ENCODE data around the gene GABRA5. TPM values are rescaled to one million over a fixed set of nuclear protein-coding genes. Genes with fewer than 3 reads are reported as not detected.

Gene GABRA5
- total RNA-seq, 1 experiment from 2014 or later = not detected

DNA sequence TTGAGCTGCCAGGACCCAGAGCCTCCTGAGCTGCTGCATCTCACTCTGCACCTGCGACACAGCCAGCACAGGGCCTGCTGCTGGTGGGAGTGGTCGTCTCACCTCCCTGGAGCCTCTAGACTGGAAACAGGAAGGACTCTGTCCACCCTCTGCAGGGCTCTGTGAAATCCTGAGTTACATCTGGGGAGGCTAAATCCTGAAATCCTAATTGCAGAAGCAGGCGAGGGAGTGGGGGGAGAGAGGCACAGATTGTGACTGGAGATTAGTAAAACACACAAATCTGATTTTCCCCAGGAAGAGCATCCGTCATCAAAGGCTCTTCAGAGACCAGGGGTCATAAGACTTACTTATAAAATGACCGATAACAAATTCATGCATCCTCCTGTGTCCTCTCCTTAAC lies 72.5 kb downstream of the GABRA5 start:
- Histone ChIP-seq H3K4me1 (replicated peaks; ENCODE audit: insufficient read depth) (no peaks in the 10 kb centered on the region), H2AFZ (no peak overlapping the region), H3K27ac (no peak overlapping the region), H3K79me2 (ENCODE audit: low read depth) (no peaks in the 10 kb centered on the region), H3K27me3 (ENCODE audit: insufficient read depth, low read depth) (peaks cover 11% of the 10 kb centered on the region), H3K9me2 (ENCODE audit: insufficient read depth) (no peaks in the 10 kb centered on the region), H3K4me2 (no peak overlapping the region), H3K9me3 (ENCODE audit: insufficient read depth, low read depth) (no peaks in the 10 kb centered on the region), H3K36me3 (ENCODE audit: low read depth) (no peaks in the 10 kb centered on the region), H4K20me1 (ENCODE audit: insufficient read depth) (no peaks in the 10 kb centered on the region), H3K4me3 (no peak overlapping the region), H3F3A (ENCODE audit: insufficient read depth, low read depth) (no peaks in the 10 kb centered on the region)
- TF ChIP-seq, protein P1, sequence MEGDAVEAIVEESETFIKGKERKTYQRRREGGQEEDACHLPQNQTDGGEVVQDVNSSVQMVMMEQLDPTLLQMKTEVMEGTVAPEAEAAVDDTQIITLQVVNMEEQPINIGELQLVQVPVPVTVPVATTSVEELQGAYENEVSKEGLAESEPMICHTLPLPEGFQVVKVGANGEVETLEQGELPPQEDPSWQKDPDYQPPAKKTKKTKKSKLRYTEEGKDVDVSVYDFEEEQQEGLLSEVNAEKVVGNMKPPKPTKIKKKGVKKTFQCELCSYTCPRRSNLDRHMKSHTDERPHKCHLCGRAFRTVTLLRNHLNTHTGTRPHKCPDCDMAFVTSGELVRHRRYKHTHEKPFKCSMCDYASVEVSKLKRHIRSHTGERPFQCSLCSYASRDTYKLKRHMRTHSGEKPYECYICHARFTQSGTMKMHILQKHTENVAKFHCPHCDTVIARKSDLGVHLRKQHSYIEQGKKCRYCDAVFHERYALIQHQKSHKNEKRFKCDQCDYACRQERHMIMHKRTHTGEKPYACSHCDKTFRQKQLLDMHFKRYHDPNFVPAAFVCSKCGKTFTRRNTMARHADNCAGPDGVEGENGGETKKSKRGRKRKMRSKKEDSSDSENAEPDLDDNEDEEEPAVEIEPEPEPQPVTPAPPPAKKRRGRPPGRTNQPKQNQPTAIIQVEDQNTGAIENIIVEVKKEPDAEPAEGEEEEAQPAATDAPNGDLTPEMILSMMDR (conservative IDR thresholded peaks at IDR 0.05) = no peak
- no peak for TF ChIP-seq EZH2 (IDR thresholded peaks at IDR 0.05; ENCODE audit: low read depth)
- intact Hi-C loops (cut with micrococcal nuclease; ENCODE audit: unreplicated experiment) = no loop called here
- POLR2A ChIA-PET (ENCODE audit: unreplicated experiment) = no interaction called here
- DNase-seq = no peak
- no TSS peak for BruUV-seq (replicated peaks)
- CTCF ChIA-PET = no interaction called here

DNA sequence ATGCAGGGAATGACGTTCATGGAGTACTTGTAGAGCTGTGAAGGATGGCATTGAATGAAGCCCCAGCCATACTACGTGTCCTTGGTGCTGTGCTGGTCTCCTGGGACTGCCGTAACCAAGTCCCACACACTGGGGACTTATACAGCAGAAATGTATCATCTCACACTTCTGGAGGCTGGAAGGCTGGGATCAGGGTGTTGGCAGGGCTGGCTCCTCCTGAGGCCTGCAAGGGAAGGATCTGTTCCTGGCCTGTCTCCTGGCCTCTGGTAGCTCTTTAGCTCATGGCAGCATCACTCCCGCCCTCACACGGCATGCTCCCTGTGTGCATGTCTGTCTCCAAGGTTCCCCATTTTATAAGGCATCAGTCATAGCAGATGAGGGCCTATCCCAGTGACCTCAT lies 74.6 kb downstream of the GABRA5 start:
- Histone ChIP-seq H3K4me2 (no peak overlapping the region), H3K79me2 (ENCODE audit: low read depth) (no peaks in the 10 kb centered on the region), H3K36me3 (ENCODE audit: low read depth) (no peaks in the 10 kb centered on the region), H3K9me3 (ENCODE audit: insufficient read depth, low read depth) (no peaks in the 10 kb centered on the region), H3K4me1 (replicated peaks; ENCODE audit: insufficient read depth) (no peaks in the 10 kb centered on the region), H3K4me3 (no peak overlapping the region), H3K27me3 (ENCODE audit: insufficient read depth, low read depth) (peaks cover 22% of the 10 kb centered on the region), H3K27ac (no peak overlapping the region), H3K9me2 (ENCODE audit: insufficient read depth) (no peaks in the 10 kb centered on the region), H2AFZ (no peak overlapping the region), H4K20me1 (ENCODE audit: insufficient read depth) (no peaks in the 10 kb centered on the region), H3F3A (ENCODE audit: insufficient read depth, low read depth) (no peaks in the 10 kb centered on the region)
- intact Hi-C loops (cut with micrococcal nuclease; ENCODE audit: unreplicated experiment) = no loop called here
- no TSS peak for BruUV-seq (replicated peaks)
- TF ChIP-seq, protein P1 (conservative IDR thresholded peaks at IDR 0.05) = no peak
- no peak for TF ChIP-seq EZH2 (IDR thresholded peaks at IDR 0.05; ENCODE audit: low read depth)
- POLR2A ChIA-PET (ENCODE audit: unreplicated experiment) = no interaction called here
- no peak for DNase-seq
- CTCF ChIA-PET = no interaction called here

DNA sequence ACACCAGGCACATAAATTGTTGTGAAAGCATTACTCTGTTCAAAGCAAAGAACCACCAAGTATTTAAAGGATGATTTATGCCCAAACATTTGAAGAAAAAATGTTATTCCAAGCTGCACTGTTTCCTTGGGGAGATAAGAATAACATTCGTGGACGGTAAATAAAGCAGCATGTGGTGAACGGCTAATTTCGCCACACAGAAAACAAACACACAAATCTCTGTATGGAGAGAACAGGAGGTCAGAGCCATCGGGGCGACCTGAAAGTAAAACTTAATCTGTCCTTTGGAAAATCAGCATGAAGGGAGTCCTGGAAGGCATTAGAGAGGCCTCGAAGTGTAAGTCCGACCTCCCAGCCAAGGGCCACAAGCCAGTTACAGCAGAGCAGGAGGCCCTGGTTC lies 77.0 kb downstream of the GABRA5 start:
- intact Hi-C loops (cut with micrococcal nuclease; ENCODE audit: unreplicated experiment) = no loop called here
- Histone ChIP-seq H3K9me3 (ENCODE audit: insufficient read depth, low read depth) (no peaks in the 10 kb centered on the region), H3K4me2 (no peak overlapping the region), H3K27me3 (ENCODE audit: insufficient read depth, low read depth) (peaks cover 23% of the 10 kb centered on the region), H3K4me3 (no peak overlapping the region), H3K79me2 (ENCODE audit: low read depth) (no peaks in the 10 kb centered on the region), H3K36me3 (ENCODE audit: low read depth) (no peaks in the 10 kb centered on the region), H3K4me1 (replicated peaks; ENCODE audit: insufficient read depth) (no peaks in the 10 kb centered on the region), H4K20me1 (ENCODE audit: insufficient read depth) (no peaks in the 10 kb centered on the region), H3F3A (ENCODE audit: insufficient read depth, low read depth) (no peaks in the 10 kb centered on the region), H3K27ac (no peak overlapping the region), H3K9me2 (ENCODE audit: insufficient read depth) (no peaks in the 10 kb centered on the region), H2AFZ (no peak overlapping the region)
- no TSS peak for BruUV-seq (replicated peaks)
- TF ChIP-seq EZH2 (IDR thresholded peaks at IDR 0.05; ENCODE audit: low read depth) = no peak
- TF ChIP-seq, protein P1 (conservative IDR thresholded peaks at IDR 0.05) = no peak
- DNase-seq = no peak
- ChIA-PET CTCF (no interaction called here), POLR2A (ENCODE audit: unreplicated experiment) (no interaction called here)
